ENCODE results near the gene H6PD. TPM values are rescaled to one million over a fixed set of nuclear protein-coding genes. Genes with fewer than 3 reads are reported as not detected.

H6PD gene
- total and polyA plus RNA-seq, 7 donors = 5.8 to 56.8 (median 23.4) TPM

GRCh38 chr1:9280015-9280860 is 45.7 kb downstream of the H6PD start:
- H3K27ac ChIP-seq = no peak overlapping the region
- H3K4me3 ChIP-seq = no peak overlapping the region
- H3K36me3 ChIP-seq (ENCODE audit: insufficient read depth in 1 of 2, low read depth in 1 of 2) = no peaks in the 10 kb centered on the region
- TF ChIP-seq CTCF (IDR thresholded peaks at IDR 0.05) = no peak
- WGBS, 3 donors = 29 to 41% (median 36%) methylated on average over 24 to 32 of the region's 36 CpGs
- no peaks in the 10 kb centered on the region for H3K27me3 ChIP-seq (ENCODE audit: insufficient read depth in 3 of 3, low read length in 2 of 3)
- intact Hi-C loops (cut with DNase I) = loop anchor here in 1 of 2 donors (5.0 kb wide), 1 partner anchor 212 kb away; no protein-coding TSS in a partner anchor
- H3K4me1 ChIP-seq = peaks cover 23% of the 10 kb centered on the region
- peak; percentile 65 to 83 (median 78) for ATAC-seq
- H3K9me3 ChIP-seq = peaks cover 7% of the 10 kb centered on the region
- DNase-seq = peak; percentile 82 to 88

GRCh38 chr1:9281071-9281827 is 46.7 kb downstream of the H6PD start:
- H3K27ac ChIP-seq = no peak overlapping the region
- no peak overlapping the region for H3K4me3 ChIP-seq
- ATAC-seq = peak; percentile 4 to 18 (median 14)
- peak in 1 of 2 donors; percentile 64 for DNase-seq
- 61 to 71% (median 65%) methylated on average over 19 of the region's 19 CpGs for WGBS, 3 donors
- TF ChIP-seq CTCF (IDR thresholded peaks at IDR 0.05) = no peak
- H3K4me1 ChIP-seq = peaks cover 14% of the 10 kb centered on the region
- H3K36me3 ChIP-seq (ENCODE audit: insufficient read depth in 1 of 2, low read depth in 1 of 2) = no peaks in the 10 kb centered on the region
- H3K9me3 ChIP-seq = peaks cover 7% of the 10 kb centered on the region
- no peaks in the 10 kb centered on the region for H3K27me3 ChIP-seq (ENCODE audit: insufficient read depth in 3 of 3, low read length in 2 of 3)
- intact Hi-C loops (cut with DNase I) = loop anchor here in 1 of 2 donors (5.0 kb wide), 1 partner anchor 211 kb away; no protein-coding TSS in a partner anchor

GRCh38 chr1:9281908-9282695 is 47.5 kb downstream of the H6PD start:
- Histone ChIP-seq H3K36me3 (ENCODE audit: insufficient read depth in 1 of 2, low read depth in 1 of 2) (no peaks in the 10 kb centered on the region), H3K4me3 (no peak overlapping the region), H3K27me3 (ENCODE audit: insufficient read depth in 3 of 3, low read length in 2 of 3) (no peaks in the 10 kb centered on the region), H3K4me1 (peaks cover 14% of the 10 kb centered on the region), H3K9me3 (peaks cover 8% of the 10 kb centered on the region), H3K27ac (no peak overlapping the region)
- 43 to 58% (median 53%) methylated on average over 12 of the region's 12 CpGs for WGBS, 3 donors
- ATAC-seq = peak in 1 of 4 donors; percentile 3
- peak in 1 of 2 donors; percentile 49 for DNase-seq
- intact Hi-C loops (cut with DNase I) = loop anchor here in 1 of 2 donors (5.0 kb wide), 1 partner anchor 210 kb away; no protein-coding TSS in a partner anchor
- no peak for TF ChIP-seq CTCF (IDR thresholded peaks at IDR 0.05)

GRCh38 chr1:9282696-9282955 is 48.1 kb downstream of the H6PD start:
- intact Hi-C loops (cut with DNase I) = loop anchor here in 1 of 2 donors (5.0 kb wide), 1 partner anchor 210 kb away; no protein-coding TSS in a partner anchor
- H3K9me3 ChIP-seq = peaks cover 13% of the 10 kb centered on the region
- no peak overlapping the region for H3K4me3 ChIP-seq
- TF ChIP-seq CTCF (IDR thresholded peaks at IDR 0.05) = no peak
- DNase-seq (peak in 1 of 2 donors; percentile 40), ATAC-seq (no peak)
- 56 to 62% (median 61%) methylated on average over 4 of the region's 4 CpGs for WGBS, 3 donors
- H3K36me3 ChIP-seq (ENCODE audit: insufficient read depth in 1 of 2, low read depth in 1 of 2) = no peaks in the 10 kb centered on the region
- no peaks in the 10 kb centered on the region for H3K27me3 ChIP-seq (ENCODE audit: insufficient read depth in 3 of 3, low read length in 2 of 3)
- H3K4me1 ChIP-seq = peaks cover 14% of the 10 kb centered on the region
- no peak overlapping the region for H3K27ac ChIP-seq
